ENCODE measurements around the gene AFDN. TPM values are rescaled to one million over a fixed set of nuclear protein-coding genes. Genes with fewer than 3 reads are reported as not detected.

Gene AFDN
- total RNA-seq, 4 donors from 2014 or later = 134 to 179 (median 144) TPM

GRCh38 chr6:167802339-167802738 is 24.4 kb upstream of the AFDN start:
- no peak for TF ChIP-seq POLR2A (IDR thresholded peaks at IDR 0.05)
- WGBS, 2 donors = 92 to 97% methylated on average over 3 of the region's 3 CpGs
- DNase-seq (ENCODE audit: low spot score in 2 of 2) = no peak
- Histone ChIP-seq H3K27me3 (no peaks in the 10 kb centered on the region), H3K4me3 (no peak overlapping the region), H3K9me3 (no peaks in the 10 kb centered on the region), H3K4me1 (no peaks in the 10 kb centered on the region), H3K27ac (no peak overlapping the region), H3K36me3 (no peaks in the 10 kb centered on the region)

GRCh38 chr6:167803816-167804215 is 22.9 kb upstream of the AFDN start:
- TF ChIP-seq POLR2A (IDR thresholded peaks at IDR 0.05) (no peak), EP300 (IDR thresholded peaks at IDR 0.05) (no peak), CTCF (IDR thresholded peaks at IDR 0.05) (no peak)
- no peaks in the 10 kb centered on the region for H3K9me3 ChIP-seq
- no peak overlapping the region for H3K27ac ChIP-seq
- DNase-seq (ENCODE audit: low spot score in 2 of 2) = no peak
- H3K27me3 ChIP-seq = no peaks in the 10 kb centered on the region
- no peaks in the 10 kb centered on the region for H3K36me3 ChIP-seq
- no peak overlapping the region for H3K4me3 ChIP-seq
- WGBS, 2 donors = 91 to 92% methylated on average over 8 of the region's 8 CpGs
- H3K4me1 ChIP-seq = no peaks in the 10 kb centered on the region

- DNase-seq (ENCODE audit: low spot score in 2 of 2) = no peak
- TF ChIP-seq POLR2A (IDR thresholded peaks at IDR 0.05) (no peak), EP300 (IDR thresholded peaks at IDR 0.05) (no peak), CTCF (IDR thresholded peaks at IDR 0.05) (no peak)
- Histone ChIP-seq H3K9me3 (no peaks in the 10 kb centered on the region), H3K27me3 (no peaks in the 10 kb centered on the region), H3K36me3 (no peaks in the 10 kb centered on the region), H3K4me1 (no peaks in the 10 kb centered on the region), H3K27ac (no peak overlapping the region), H3K4me3 (no peak overlapping the region)
- WGBS, 2 donors = 87 to 93% methylated on average over 22 to 23 of the region's 24 CpGs
Observed at GRCh38 chr6:167804281-167805013, 22.3 kb upstream of the AFDN start.

GRCh38 chr6:167805349-167806060 is 21.2 kb upstream of the AFDN start:
- Histone ChIP-seq H3K9me3 (no peaks in the 10 kb centered on the region), H3K27me3 (no peaks in the 10 kb centered on the region)
- WGBS, 2 donors = 76 to 78% methylated on average over 8 of the region's 8 CpGs

GRCh38 chr6:167806061-167806700 is 20.5 kb upstream of the AFDN start:
- WGBS, 2 donors = 43 to 53% methylated on average over 4 of the region's 4 CpGs
- no peak overlapping the region for H3K4me3 ChIP-seq
- no peak for DNase-seq (ENCODE audit: low spot score in 2 of 2)

More at GRCh38 chr6:167805349-167806060, 21.2 kb upstream of the AFDN start:
- Histone ChIP-seq H3K4me3 (no peak overlapping the region), H3K36me3 (no peaks in the 10 kb centered on the region), H3K4me1 (no peaks in the 10 kb centered on the region), H3K27ac (no peak overlapping the region)
- no peak for TF ChIP-seq CTCF (IDR thresholded peaks at IDR 0.05)
- TF ChIP-seq EP300 (IDR thresholded peaks at IDR 0.05) = no peak
- no peak for TF ChIP-seq POLR2A (IDR thresholded peaks at IDR 0.05)
- DNase-seq (ENCODE audit: low spot score in 2 of 2) = no peak

More at GRCh38 chr6:167806061-167806700, 20.5 kb upstream of the AFDN start:
- H3K27me3 ChIP-seq = no peaks in the 10 kb centered on the region
- H3K36me3 ChIP-seq = no peaks in the 10 kb centered on the region
- no peak overlapping the region for H3K27ac ChIP-seq
- TF ChIP-seq POLR2A (IDR thresholded peaks at IDR 0.05) (no peak), CTCF (IDR thresholded peaks at IDR 0.05) (no peak), EP300 (IDR thresholded peaks at IDR 0.05) (no peak)
- no peaks in the 10 kb centered on the region for H3K4me1 ChIP-seq
- no peaks in the 10 kb centered on the region for H3K9me3 ChIP-seq
